ENCODE results near the gene SCN2A.

SCN2A gene

DNA sequence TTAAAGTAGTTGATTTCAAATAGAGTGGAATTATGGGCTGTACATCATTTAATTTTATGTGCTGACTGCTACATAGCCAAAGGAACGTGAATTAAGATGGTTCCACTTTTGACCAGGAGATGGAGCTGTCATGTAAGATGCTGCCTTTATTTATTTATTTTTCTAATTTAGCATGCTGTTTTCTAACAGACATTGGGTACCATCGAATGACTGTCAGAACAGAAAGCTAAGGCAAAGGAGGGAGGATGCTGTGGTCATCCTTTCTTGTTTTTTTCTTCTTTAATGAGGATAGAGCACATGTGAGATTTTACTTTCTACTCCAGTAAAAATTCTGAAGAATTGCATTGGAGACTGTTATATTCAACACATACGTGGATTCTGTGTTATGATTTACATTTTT is at the start of gene SCN2A:
Gene SCN2A, plus strand, starts transcription at position 185 of the 400 bp plus-strand sequence. CDS start 56,410 bp downstream, outside the sequence.
- peak; percentile 74 for DNase-seq
- in situ Hi-C loops (cut with HindIII; ENCODE audit: low pct_ligation_motif_present, low pct_unique_long_range_greater_than_20kb, low sequenced_read_pairs) = no loop called here

DNA sequence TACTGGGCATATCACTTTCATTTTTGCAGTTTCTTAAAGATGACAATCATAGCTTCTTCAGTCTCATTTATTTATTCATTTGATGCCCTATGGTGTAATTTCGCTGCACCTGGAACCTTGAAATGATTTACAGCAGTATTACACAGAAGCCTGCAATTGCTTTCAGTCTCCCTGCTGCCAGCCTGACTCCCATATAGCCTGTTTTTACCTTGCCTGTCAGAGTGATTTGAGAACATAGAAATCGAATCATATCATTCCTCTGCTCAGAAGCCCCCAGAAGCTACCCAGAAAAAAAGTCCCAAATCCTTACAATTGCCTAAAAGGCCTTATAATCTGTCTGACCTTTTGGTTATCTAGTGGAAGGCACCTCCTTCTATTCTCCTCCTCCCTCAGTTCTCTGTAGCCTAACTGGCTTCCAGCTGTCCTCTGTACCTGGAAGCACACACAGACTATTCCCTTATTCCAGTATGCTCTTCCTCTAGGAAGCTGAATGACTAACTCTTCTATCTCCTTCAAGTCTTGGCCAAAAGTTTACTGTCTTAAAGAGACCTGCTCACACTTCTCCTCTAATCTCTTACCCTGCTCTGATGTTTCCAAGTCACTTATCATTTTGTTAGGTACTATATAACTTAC is 48.0 kb upstream of the SCN2A start:
- in situ Hi-C loops (cut with HindIII; ENCODE audit: low pct_ligation_motif_present, low pct_unique_long_range_greater_than_20kb, low sequenced_read_pairs) = no loop called here
- peak; percentile 27 for DNase-seq

DNA sequence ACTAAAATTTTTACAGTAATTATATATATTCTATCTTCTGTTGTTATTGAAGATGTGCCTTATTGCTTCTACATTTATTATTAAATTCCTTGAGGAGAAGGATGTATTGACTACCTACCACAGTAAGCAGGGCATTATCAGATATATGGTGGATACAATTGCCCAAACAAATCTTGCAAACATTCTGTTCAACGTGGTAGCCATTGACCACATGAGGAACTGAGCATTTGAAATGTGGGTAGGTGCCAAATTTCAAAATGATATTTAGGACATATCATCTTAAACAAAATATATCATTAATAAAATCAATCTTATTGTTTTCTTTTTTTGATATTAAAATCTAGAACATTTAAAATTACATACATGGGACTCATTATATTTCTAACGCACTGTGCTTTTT is 46.5 kb upstream of the SCN2A start:
- DNase-seq = no peak
- in situ Hi-C loops (cut with HindIII; ENCODE audit: low pct_ligation_motif_present, low pct_unique_long_range_greater_than_20kb, low sequenced_read_pairs) = no loop called here

DNA sequence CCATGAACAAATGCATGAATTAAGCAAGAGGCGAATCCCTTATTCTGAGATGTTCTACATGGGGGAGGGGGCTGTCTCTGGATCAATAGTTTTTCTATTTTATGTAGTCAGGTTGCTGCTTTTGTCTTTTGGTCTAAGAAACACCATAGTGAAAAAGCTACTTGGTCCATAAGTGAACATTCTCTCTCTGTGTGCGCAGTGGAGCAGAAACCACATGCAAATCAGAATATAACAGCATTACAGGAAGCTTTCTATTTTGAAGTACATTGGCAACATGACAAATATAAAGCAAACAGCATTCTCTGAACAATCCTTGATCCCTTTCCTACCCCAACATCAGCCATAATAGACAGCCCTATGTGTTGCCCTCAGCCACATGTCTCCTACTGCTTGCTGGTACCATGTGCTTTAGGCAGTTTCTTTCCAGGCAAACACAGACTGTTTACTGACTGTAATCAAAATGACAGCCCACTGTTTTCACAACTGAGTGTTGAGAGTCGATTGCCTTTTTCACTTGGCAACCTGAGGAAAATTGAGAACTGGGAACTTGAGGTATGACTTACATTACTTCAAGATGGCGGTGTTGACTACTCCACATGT is 45.9 kb upstream of the SCN2A start:
- in situ Hi-C loops (cut with HindIII; ENCODE audit: low pct_ligation_motif_present, low pct_unique_long_range_greater_than_20kb, low sequenced_read_pairs) = no loop called here
- DNase-seq = no peak

DNA sequence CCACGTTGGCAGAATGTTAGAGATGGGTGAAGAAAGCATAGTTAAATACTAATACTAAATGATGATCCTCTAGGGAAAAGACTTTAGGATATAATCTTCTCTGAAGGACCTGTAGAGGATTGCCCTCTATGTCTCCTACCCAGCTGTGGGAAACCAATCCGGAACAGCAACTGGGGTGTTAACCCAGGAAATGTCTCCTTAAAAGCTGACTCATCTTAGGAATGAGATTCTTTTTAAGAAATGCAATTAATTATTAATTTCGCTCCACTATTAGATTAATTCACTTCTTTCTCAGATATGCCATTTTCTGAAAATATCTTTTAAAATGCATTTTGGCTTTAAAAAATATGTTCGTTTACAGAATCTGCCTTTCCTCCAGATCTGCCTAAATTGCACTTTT is 42.8 kb upstream of the SCN2A start:
- in situ Hi-C loops (cut with HindIII; ENCODE audit: low pct_ligation_motif_present, low pct_unique_long_range_greater_than_20kb, low sequenced_read_pairs) = no loop called here
- DNase-seq = peak; percentile 85

DNA sequence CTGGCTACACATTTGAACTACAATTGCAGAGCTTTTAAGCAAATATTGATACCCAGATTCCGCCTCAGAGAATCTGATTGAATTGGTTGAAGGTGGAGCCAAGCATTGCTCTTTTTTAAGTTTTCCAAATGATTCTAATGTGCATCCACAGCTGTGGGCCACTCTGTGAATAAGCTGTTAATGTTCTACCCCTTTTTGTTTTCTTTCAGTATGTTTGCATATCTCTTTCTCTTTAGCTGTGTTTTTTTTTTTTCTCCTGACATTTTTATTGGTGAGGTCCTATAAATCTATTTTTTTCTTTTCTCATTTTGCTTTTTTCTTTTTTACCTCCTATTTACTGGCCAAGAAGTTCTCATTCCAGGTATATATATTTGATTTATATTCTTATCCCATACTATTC is 41.9 kb upstream of the SCN2A start:
- in situ Hi-C loops (cut with HindIII; ENCODE audit: low pct_ligation_motif_present, low pct_unique_long_range_greater_than_20kb, low sequenced_read_pairs) = no loop called here
- peak; percentile 58 for DNase-seq

DNA sequence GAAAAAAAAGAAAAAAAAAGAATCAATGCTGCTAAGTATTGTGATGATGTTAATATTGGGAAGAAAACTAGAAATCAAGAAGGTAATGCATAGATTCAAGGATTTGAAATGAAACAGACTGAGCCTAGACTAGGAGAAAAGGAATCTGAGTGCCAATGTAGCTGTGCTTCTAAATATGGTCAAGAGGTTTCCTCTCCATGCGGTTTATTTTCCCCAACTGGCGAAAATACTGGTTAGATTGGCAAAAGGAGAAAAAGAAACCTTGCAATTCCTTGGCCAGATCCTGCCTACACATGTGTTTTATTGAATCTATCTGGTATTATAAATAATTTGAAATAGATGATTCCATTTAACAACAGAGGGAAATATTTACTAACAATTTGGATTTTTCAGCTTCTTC is 41.0 kb upstream of the SCN2A start:
- in situ Hi-C loops (cut with HindIII; ENCODE audit: low pct_ligation_motif_present, low pct_unique_long_range_greater_than_20kb, low sequenced_read_pairs) = no loop called here
- peak; percentile 53 for DNase-seq

DNA sequence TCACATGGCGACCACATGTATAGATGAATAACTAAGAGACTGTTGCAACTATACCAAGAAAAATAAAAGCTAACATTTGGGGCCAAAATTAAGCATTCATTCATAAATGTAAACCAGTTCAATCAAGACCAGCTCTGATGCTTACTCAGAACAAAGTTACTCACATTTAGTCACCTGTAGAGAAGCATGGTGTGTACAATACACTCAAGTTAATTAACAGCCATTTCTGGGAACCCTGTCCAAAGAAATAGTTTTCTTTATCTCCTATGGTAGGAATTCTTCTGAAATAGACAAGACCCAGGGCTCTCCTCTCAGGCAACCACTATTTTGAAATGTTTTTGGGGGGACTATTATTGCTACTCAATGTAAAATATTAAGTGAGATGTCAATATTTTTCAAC is 37.0 kb upstream of the SCN2A start:
- in situ Hi-C loops (cut with HindIII; ENCODE audit: low pct_ligation_motif_present, low pct_unique_long_range_greater_than_20kb, low sequenced_read_pairs) = no loop called here
- peak; percentile 50 for DNase-seq

DNA sequence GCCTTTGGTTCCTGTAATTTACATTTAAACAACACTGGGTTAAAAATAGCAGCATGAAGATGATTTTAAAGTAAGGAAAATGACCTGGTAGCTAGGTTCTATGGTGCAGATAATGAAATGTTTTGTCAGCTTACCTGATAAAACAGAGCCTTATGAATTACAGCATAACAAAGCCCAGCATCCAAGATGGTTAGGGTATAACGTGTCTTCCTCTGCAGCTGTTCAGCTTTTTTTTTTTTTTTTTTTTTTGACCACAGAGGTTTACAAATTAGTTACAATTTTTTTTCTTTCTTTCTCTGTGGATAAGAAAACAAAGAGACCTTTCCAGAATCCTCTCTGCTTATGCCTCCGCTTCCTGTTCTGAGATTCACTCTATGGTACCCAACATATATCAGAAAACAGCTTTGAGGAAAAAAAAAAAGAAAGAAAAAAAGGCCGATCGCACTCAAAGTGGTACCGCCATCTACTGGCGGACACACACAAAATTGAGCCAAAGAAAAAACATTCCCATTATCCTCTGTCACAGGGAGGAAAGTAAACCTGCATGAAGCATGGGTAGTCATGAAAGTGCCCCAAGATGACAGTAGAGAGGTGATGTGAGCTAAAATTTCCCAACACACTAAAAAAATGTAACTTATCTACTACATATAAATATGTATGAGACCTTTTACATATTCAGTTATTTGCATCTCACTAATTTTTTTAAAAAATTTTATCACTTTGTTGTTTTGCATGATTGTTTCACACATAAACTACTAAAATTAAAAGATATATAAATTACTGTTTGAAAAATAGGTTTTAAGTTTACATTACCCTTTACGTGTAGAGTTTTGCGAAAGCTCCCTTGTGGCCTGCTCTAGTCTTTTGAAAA is 35.3 kb upstream of the SCN2A start, which contains the start of gene SCN3A:
Gene SCN3A, minus strand, starts transcription at position 362 of the 871 bp plus-strand sequence. CDS start 27,656 bp downstream, outside the sequence.
- in situ Hi-C loops (cut with HindIII; ENCODE audit: low pct_ligation_motif_present, low pct_unique_long_range_greater_than_20kb, low sequenced_read_pairs) = no loop called here
- peak; percentile 82 for DNase-seq

DNA sequence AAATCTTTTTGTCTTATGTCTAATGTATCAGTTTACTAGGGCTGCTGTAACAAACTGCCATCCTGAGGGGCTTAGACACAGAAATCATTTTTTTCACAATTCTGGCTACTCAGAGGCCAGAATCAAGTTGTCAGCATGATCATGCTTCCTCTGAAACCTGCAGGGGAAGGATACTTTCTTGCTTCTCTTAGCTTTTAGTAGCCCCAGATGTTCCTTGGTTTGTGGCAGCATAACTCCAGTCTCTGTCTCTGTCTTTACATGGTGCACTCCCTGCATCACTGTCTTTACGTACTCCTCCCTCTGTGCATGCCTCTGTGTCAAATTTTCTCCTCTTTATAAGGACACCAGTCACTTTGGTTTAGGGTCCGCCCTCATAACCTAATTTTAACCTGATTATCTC is 33.3 kb upstream of the SCN2A start:
- in situ Hi-C loops (cut with HindIII; ENCODE audit: low pct_ligation_motif_present, low pct_unique_long_range_greater_than_20kb, low sequenced_read_pairs) = no loop called here
- DNase-seq = no peak

DNA sequence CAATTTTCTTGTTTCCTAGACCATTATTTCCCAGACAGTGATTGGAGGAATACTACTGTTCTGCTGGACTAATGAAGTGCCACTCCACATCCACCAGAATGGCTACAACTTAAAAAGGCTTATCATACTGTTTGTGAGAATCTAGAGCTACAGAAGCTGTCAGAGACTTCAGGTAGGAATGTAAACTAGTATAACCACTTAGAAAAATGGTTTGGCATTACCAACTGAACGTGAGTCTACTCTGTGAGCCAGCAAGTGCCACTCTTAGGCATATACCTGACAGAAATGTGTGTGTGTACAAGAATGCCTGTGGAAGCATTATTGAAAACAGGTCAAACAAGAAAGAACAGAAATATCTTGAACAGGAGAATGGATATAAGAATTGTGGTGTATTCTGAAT is 31.1 kb upstream of the SCN2A start:
- in situ Hi-C loops (cut with HindIII; ENCODE audit: low pct_ligation_motif_present, low pct_unique_long_range_greater_than_20kb, low sequenced_read_pairs) = no loop called here
- DNase-seq = no peak

DNA sequence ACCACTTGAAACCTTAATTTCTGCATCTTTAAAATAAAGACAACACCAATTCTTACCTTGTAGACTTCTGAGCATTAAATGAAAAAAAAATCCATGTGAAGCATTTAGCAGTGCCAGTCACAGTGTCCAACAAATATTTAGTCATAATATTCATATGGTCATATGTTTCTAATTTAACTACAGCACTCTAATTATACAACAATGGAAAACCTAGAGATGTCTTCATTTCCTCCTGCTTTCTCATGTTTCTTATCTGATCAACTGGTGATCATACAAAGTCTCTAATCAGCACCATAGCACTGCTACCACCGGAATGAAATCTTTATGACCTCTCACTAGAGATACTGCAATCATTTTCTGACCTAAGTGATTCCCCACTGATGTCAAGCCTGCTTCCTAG is 25.1 kb upstream of the SCN2A start:
- no peak for DNase-seq
- in situ Hi-C loops (cut with HindIII; ENCODE audit: low pct_ligation_motif_present, low pct_unique_long_range_greater_than_20kb, low sequenced_read_pairs) = no loop called here

DNA sequence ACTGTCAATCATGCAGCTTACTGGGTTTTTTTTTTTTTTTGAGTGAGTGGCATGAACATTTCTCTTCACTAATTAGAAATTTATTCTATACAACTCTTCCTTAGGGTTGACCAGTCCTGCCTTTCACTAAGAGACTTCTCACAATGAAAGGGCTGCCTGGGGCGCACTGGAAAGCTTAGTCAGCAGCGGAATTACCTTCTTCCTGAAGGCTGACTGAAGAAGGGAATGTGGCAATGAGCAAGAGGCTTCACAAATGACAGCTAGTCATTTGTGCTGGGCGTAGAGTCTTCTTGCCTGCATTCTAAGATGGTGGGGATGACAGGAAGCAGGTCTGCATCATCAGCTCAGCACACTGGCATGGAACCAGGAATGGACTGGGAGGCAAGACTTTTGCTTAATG is 19.7 kb upstream of the SCN2A start:
- DNase-seq = no peak
- in situ Hi-C loops (cut with HindIII; ENCODE audit: low pct_ligation_motif_present, low pct_unique_long_range_greater_than_20kb, low sequenced_read_pairs) = no loop called here

DNA sequence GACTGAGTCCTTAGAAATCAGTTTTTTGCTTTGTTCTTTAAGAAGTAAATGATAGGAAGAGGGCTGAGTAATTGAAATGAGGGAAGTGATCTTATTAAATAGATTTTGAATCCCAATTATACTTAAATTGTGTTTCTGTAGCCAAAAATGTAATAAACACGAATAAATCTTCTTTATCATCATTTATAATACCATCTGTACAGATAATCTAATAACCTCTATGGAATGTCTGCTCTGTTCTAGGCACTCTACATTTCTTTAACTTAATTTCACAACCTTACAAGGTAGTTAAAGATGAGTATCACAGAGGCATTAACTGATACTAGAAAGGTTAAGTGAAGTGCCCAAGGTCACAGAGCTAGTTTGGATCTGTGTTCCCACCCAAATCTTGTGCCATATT is 14.3 kb upstream of the SCN2A start:
- in situ Hi-C loops (cut with HindIII; ENCODE audit: low pct_ligation_motif_present, low pct_unique_long_range_greater_than_20kb, low sequenced_read_pairs) = no loop called here
- no peak for DNase-seq

DNA sequence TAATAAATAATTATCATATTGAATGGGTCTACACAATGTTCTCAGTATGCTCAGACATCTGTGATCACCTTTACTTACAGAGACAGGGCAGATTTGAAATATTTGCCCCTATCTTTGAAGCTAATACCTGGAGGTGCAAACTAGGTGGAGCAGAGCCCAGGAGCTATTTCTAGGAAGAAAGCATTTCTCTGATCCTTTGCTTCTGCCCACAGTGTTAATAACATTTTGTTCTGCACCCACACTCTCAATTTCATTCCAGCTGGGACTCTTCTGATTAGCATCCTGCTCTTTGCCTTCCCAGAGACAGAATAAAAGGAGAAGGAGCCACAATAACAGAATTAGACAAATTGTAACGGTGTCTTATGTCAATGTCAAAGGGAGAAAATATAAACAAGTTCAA is 11.6 kb upstream of the SCN2A start:
- in situ Hi-C loops (cut with HindIII; ENCODE audit: low pct_ligation_motif_present, low pct_unique_long_range_greater_than_20kb, low sequenced_read_pairs) = no loop called here
- no peak for DNase-seq

DNA sequence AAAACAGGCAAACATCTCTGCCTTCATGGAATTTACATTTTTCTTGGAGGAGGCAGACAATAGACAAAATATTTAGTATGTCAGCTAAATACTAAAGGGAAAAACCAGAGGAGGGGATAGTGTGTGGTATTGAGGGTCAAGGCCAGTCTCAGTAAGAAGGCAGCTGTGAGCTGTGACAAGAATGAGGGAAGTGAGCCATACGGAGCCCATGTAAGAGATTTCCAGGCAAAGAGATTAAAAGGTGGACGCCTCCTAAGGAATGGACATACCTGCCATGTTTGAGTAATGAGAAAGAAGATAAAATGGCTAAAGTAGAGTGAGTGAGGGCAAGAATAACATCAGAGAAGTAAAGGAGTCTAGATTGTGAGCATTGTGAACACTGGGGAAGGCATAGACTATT is 2.2 kb upstream of the SCN2A start:
- in situ Hi-C loops (cut with HindIII; ENCODE audit: low pct_ligation_motif_present, low pct_unique_long_range_greater_than_20kb, low sequenced_read_pairs) = no loop called here
- DNase-seq = no peak

DNA sequence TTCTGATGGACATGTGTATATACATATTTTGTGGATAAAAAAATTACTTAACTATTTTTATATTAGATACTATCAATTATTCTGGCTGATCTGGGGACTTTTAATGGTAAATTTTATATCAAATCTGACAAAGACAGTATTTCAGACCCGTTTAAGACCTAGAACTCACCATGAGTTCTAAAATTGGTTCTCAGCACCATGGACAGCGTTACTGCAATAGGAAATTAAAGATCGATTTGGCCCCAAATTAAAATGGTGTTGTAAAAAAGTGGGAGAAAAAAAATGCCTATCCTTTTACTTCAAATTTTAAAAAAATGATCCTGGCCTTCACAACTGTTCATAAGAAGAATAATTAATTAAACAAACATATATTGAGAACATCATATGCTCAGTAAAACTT is 919 bp upstream of the SCN2A start:
- DNase-seq = peak; percentile 46
- in situ Hi-C loops (cut with HindIII; ENCODE audit: low pct_ligation_motif_present, low pct_unique_long_range_greater_than_20kb, low sequenced_read_pairs) = no loop called here

DNA sequence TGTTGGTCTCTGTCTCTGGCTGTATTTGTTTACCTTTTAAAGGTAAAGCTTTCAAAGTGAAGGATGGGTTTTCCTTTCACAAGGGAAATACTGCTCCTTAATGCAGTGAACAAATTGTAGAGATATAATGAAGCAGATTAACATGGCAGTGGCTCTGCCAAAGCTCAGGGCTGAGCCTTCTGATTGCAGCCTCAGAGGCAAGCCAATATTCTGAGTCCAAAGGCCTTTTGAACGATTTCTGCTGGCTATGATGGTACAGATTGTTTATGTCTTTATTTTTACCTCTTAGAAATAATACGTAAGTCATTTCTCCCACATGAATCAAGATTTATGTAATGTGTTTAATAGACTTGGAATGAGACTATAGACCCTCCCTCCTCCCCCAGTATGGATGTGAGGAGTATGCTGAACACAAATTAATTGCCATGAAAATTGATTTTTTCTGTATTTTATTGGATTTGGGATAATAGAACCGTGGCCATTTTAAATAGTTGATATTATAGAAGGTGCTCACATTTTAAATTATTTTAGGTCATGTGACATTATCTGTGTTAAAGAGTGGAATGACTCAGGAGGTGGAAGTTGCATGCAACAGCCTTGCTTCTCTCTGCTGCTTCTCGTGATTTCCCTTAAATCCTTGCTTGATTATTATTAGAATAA is 772 bp downstream of the SCN2A start:
- no peak for DNase-seq
- in situ Hi-C loops (cut with HindIII; ENCODE audit: low pct_ligation_motif_present, low pct_unique_long_range_greater_than_20kb, low sequenced_read_pairs) = no loop called here

DNA sequence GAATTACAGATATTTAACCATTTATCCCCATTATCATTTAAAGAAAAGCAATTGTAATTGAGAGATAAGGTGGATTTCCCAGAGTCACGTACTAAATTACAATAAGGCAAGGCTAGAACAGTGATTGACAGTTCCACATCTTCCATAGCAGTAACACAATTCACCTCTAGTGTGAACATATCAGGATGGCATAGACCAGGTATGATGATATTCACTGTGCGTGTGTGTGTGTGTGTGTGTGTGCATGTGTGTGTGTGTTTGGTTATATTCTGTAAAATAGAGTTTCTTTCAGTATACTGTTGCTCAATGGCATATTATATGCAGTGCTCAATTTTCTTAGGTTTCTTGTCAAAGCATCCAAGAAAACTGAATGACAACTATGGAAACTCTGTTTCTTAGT is 1.7 kb downstream of the SCN2A start:
- DNase-seq = no peak
- in situ Hi-C loops (cut with HindIII; ENCODE audit: low pct_ligation_motif_present, low pct_unique_long_range_greater_than_20kb, low sequenced_read_pairs) = no loop called here
